ENCODE measurements around the gene TTYH3.

The TTYH3 gene

DNA sequence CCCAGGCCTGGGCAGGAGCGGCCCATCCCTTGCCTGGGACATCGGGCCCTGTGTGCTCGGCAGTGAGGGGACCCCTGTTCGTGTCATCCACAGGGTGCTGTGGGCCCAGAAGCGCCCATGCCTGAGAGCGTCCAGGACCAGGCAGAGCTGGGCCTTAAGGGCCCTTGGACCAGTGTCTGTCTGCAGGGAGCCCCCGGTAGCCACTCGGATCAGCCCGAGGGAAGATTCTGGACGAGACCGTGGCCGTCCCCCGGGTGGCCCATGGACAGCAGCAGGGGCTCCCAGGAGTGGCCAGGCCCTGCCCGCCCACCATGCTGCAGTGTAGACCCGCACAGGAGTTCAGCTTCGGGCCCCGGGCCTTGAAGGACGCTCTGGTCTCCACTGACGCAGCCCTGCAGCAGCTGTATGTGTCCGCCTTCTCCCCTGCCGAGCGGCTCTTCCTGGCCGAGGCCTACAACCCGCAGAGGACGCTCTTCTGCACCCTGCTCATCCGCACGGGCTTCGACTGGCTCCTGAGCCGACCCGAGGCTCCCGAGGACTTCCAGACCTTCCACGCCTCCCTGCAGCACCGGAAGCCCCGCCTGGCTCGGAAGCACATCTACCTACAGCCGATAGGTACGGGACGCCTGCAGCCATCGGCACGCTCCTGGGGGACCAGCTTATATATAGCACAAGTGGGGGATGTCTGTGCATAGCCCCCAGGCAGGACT lies 68.5 kb downstream of the TTYH3 start:
- no peak for DNase-seq (ENCODE audit: extremely low read depth, insufficient read length)
- no peaks in the 10 kb centered on the region for H3K27me3 ChIP-seq (replicated peaks; ENCODE audit: control insufficient read depth, insufficient read depth, low read length)
- TF ChIP-seq, protein P1, sequence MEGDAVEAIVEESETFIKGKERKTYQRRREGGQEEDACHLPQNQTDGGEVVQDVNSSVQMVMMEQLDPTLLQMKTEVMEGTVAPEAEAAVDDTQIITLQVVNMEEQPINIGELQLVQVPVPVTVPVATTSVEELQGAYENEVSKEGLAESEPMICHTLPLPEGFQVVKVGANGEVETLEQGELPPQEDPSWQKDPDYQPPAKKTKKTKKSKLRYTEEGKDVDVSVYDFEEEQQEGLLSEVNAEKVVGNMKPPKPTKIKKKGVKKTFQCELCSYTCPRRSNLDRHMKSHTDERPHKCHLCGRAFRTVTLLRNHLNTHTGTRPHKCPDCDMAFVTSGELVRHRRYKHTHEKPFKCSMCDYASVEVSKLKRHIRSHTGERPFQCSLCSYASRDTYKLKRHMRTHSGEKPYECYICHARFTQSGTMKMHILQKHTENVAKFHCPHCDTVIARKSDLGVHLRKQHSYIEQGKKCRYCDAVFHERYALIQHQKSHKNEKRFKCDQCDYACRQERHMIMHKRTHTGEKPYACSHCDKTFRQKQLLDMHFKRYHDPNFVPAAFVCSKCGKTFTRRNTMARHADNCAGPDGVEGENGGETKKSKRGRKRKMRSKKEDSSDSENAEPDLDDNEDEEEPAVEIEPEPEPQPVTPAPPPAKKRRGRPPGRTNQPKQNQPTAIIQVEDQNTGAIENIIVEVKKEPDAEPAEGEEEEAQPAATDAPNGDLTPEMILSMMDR (IDR thresholded peaks at IDR 0.05; ENCODE audit: insufficient read depth, low read length, poor library complexity, severe bottlenecking) = no peak
- H3K36me3 ChIP-seq (ENCODE audit: control insufficient read depth, insufficient read depth, low read length) = no peaks in the 10 kb centered on the region
- H3K4me3 ChIP-seq (replicated peaks; ENCODE audit: low read depth, low read length) = no peak overlapping the region

DNA sequence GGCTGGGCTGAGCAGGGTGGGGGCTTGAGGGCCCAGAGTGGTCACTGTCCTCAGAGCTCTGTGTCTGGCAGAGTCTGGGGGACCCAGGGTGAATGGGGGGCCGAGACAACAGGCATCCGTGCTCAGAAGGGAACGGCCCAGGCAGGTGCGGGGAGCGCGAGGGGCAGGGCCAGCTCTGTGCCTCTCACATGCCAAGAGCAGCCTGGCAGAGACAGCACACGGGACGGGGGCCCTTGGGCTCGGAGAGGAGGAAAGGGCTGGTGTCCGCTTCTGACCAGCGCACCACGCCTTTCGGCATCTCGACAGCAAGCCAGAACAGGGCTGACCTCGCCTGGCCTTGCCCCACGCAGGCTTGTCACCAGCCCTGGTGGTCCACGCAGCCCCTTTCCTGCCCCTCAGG lies 69.6 kb downstream of the TTYH3 start:
- TF ChIP-seq, protein P1 (IDR thresholded peaks at IDR 0.05; ENCODE audit: insufficient read depth, low read length, poor library complexity, severe bottlenecking) = no peak
- no peak for DNase-seq (ENCODE audit: extremely low read depth, insufficient read length)
- no peak overlapping the region for H3K4me3 ChIP-seq (replicated peaks; ENCODE audit: low read depth, low read length)
- H3K27me3 ChIP-seq (replicated peaks; ENCODE audit: control insufficient read depth, insufficient read depth, low read length) = no peaks in the 10 kb centered on the region
- no peaks in the 10 kb centered on the region for H3K36me3 ChIP-seq (ENCODE audit: control insufficient read depth, insufficient read depth, low read length)

DNA sequence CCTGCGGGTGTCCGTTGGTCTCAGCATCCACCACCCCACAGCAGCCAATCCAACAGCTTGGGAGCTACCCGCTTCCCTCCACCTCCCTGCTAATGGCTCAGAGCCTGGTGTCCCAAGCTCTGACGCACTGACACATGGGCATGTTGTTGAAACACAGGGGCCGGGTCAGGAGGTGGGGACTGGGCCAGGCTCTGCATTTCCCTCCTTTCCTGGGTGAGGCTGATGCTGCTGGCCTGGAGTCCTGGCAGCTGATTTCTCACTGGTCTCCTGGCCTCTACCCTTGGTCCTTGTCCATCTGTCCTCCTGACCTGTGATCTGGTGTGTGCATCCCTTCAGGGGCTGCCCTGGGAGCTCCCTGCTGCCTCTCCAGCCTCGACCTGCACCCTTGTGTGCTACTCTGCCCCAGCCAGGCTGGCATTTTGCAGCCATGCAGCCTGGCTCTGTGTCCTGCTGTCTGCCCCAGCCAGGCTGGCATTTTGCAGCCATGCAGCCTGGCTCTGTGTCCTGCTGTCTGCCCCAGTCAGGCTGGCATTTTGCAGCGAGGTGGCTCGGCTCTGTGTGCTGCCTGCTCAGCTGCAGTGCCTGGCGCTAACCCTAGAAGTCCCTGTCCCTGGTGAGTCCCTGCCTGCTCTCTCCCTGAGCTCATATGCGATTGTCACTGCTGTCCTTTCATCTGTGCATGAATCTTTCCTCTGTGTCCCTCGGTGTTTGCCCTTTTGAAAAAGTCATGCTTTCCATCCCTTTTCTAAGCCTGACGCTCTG lies 70.2 kb downstream of the TTYH3 start:
- Histone ChIP-seq H3K27me3 (replicated peaks; ENCODE audit: control insufficient read depth, insufficient read depth, low read length) (no peaks in the 10 kb centered on the region), H3K36me3 (ENCODE audit: control insufficient read depth, insufficient read depth, low read length) (no peaks in the 10 kb centered on the region), H3K4me3 (replicated peaks; ENCODE audit: low read depth, low read length) (no peak overlapping the region)
- TF ChIP-seq, protein P1 (IDR thresholded peaks at IDR 0.05; ENCODE audit: insufficient read depth, low read length, poor library complexity, severe bottlenecking) = no peak
- no peak for DNase-seq (ENCODE audit: extremely low read depth, insufficient read length)

DNA sequence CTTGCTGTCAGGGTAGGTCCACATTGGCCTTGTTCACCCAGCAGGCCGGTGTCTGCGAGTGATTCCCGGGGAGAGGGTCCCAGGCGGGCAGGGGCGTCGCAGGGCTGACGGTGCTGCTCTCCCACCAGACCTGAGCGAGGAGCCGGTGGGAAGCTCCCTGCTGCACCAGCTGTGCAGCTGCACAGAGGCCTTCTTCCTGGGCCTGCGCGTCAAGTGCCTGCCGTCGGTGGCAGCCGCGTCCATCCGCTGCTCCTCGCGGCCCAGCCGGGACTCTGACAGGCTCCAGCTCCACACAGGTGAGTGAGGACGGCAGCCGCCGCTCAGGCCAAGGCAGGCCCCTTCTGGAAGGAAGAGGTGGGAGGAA lies 70.8 kb downstream of the TTYH3 start:
- no peak for DNase-seq (ENCODE audit: extremely low read depth, insufficient read length)
- TF ChIP-seq, protein P1 (IDR thresholded peaks at IDR 0.05; ENCODE audit: insufficient read depth, low read length, poor library complexity, severe bottlenecking) = no peak
- no peaks in the 10 kb centered on the region for H3K36me3 ChIP-seq (ENCODE audit: control insufficient read depth, insufficient read depth, low read length)
- no peak overlapping the region for H3K4me3 ChIP-seq (replicated peaks; ENCODE audit: low read depth, low read length)
- H3K27me3 ChIP-seq (replicated peaks; ENCODE audit: control insufficient read depth, insufficient read depth, low read length) = no peaks in the 10 kb centered on the region

DNA sequence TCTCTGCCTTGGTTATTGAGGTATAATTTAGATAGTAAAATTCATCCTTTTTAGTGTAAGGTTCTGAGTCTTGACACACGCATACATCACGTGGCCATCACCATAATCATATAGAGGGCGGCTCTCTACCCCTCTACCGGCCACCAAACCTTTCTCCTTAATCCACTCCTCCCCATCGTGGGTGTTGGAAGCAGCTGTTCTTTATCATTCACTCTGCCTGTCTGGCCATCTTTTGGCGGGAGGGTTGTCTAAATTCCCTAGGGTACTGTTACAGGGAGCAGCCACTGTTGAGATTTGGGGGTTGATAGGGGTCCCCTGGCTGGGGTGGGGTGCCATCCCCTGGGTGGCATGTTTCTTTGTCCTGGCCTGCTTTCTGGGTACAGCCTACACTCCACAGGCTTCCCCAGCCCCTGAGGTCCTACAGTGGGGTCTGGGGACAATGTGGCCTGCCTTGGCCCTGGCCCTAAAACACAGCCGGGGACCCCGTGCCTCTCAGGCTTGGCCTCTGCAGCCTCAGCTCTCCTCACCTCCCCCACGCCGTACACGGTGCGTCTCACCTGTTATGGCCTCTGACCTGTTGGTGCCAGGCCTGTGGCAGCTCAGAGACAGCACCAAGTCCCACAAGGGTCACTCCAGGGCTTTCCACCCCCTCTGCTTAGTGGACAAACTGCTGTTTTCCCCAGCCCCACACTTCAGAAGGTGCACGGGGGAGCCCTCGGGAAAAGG lies 73.7 kb downstream of the TTYH3 start:
- Histone ChIP-seq H3K4me3 (replicated peaks; ENCODE audit: low read depth, low read length) (no peak overlapping the region), H3K36me3 (ENCODE audit: control insufficient read depth, insufficient read depth, low read length) (no peaks in the 10 kb centered on the region), H3K27me3 (replicated peaks; ENCODE audit: control insufficient read depth, insufficient read depth, low read length) (no peaks in the 10 kb centered on the region)
- no peak for DNase-seq (ENCODE audit: extremely low read depth, insufficient read length)
- TF ChIP-seq, protein P1 (IDR thresholded peaks at IDR 0.05; ENCODE audit: insufficient read depth, low read length, poor library complexity, severe bottlenecking) = no peak

All from GM06990 (cell line).